ENCODE results near the gene SLC5A6.

The SLC5A6 gene

GRCh38 chr2:27211943-27212625 is at the start of gene SLC5A6, which contains the start of gene ATRAID:
Gene SLC5A6, minus strand, starts transcription at chr2:27212268. Its CDS starts 4,618 bp downstream, at chr2:27207650.
Gene ATRAID, plus strand, starts transcription at chr2:27212041. Its CDS starts 328 bp downstream, at chr2:27212369.
- peak; percentile 81 for DNase-seq

- no peak for DNase-seq
Measured at GRCh38 chr2:27261241-27261925, 49.3 kb upstream of the SLC5A6 start.

GRCh38 chr2:27258051-27258450 is 46.0 kb upstream of the SLC5A6 start:
- no peak for DNase-seq

- no peak for DNase-seq
Measured at GRCh38 chr2:27256855-27257454, 44.9 kb upstream of the SLC5A6 start.

GRCh38 chr2:27255660-27256059 is 43.6 kb upstream of the SLC5A6 start:
- DNase-seq: no peak

GRCh38 chr2:27255187-27255586 is 43.1 kb upstream of the SLC5A6 start:
- DNase-seq: no peak

- no peak for DNase-seq
Measured at GRCh38 chr2:27251766-27252165, 39.7 kb upstream of the SLC5A6 start.

GRCh38 chr2:27250652-27251379 is 38.7 kb upstream of the SLC5A6 start:
- DNase-seq: no peak

GRCh38 chr2:27249891-27250651 is 38.0 kb upstream of the SLC5A6 start:
- DNase-seq: no peak

GRCh38 chr2:27249159-27249890 is 37.3 kb upstream of the SLC5A6 start:
- no peak for DNase-seq

- DNase-seq: no peak
Measured at GRCh38 chr2:27247893-27248292, 35.8 kb upstream of the SLC5A6 start.

- DNase-seq: no peak
Measured at GRCh38 chr2:27245626-27246025, 33.6 kb upstream of the SLC5A6 start.

- DNase-seq: no peak
Measured at GRCh38 chr2:27245116-27245515, 33.0 kb upstream of the SLC5A6 start.

GRCh38 chr2:27243391-27244130 is 31.5 kb upstream of the SLC5A6 start:
- DNase-seq: no peak

- no peak for DNase-seq
Measured at GRCh38 chr2:27242614-27242951, 30.5 kb upstream of the SLC5A6 start.

- no peak for DNase-seq
Measured at GRCh38 chr2:27241761-27242613, 29.9 kb upstream of the SLC5A6 start.

- no peak for DNase-seq
Measured at GRCh38 chr2:27240406-27240805, 28.3 kb upstream of the SLC5A6 start.

- DNase-seq: no peak
Measured at GRCh38 chr2:27238976-27239375, 26.9 kb upstream of the SLC5A6 start.

- no peak for DNase-seq
Measured at GRCh38 chr2:27237341-27237945, 25.4 kb upstream of the SLC5A6 start.

- no peak for DNase-seq
Measured at GRCh38 chr2:27236626-27237025, 24.6 kb upstream of the SLC5A6 start.
